HFF-Myc (cell line): ENCODE measurements around the gene SPTBN1.

Experiments used
- DNase-seq: peaks from one replicate; pipeline ENCODE4 v3.0.0-alpha.2; 2011; ENCODE audit warnings: low read depth; ENCODE audit errors: extremely low read depth
- H3K4me3 ChIP-seq: replicated peaks from 2 replicates; pipeline ENCODE4 v1.5.1; 2011; ENCODE audit warnings: low read depth, mild to moderate bottlenecking, control low read depth, low read length
- TF ChIP-seq, protein P1 (sequence below): IDR thresholded peaks from 2 replicates; pipeline ENCODE4 v1.5.1; 2012; ENCODE audit warnings: mild to moderate bottlenecking, low read depth, low read length, control low read depth; ENCODE audit errors: missing control alignments

The SPTBN1 gene

DNA sequence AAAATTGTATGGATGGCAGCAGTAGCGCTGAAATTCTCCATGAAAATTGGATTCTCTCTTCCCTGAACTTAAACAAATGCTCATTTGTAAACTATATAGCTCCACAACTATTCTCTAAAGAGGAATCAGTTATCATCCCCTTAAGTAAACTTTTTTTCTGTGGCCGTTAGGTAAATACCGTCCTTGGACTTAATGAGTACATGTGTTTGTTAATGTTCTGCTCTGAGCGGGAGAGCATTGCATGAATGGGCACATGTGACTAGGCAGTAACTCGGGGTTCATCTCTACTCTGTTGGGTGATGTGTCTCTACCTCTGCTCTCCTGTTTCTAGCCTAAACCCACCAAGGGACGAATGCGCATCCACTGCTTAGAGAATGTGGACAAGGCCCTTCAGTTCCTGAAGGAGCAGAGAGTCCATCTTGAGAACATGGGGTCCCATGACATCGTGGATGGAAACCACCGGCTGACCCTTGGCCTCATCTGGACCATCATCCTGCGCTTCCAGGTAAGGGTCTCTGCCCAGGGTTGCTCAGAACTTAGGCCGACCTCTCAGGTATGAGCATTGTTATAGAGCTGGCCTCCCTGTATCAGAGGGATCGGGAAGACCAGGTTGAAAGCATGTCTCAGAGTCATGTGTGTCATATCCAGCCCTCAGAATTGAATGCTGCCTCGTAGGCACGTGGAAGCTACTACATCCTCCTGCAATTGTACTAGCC is 155.9 kb downstream of the SPTBN1 start:
- no peak overlapping the region for H3K4me3 ChIP-seq
- TF ChIP-seq, protein P1, sequence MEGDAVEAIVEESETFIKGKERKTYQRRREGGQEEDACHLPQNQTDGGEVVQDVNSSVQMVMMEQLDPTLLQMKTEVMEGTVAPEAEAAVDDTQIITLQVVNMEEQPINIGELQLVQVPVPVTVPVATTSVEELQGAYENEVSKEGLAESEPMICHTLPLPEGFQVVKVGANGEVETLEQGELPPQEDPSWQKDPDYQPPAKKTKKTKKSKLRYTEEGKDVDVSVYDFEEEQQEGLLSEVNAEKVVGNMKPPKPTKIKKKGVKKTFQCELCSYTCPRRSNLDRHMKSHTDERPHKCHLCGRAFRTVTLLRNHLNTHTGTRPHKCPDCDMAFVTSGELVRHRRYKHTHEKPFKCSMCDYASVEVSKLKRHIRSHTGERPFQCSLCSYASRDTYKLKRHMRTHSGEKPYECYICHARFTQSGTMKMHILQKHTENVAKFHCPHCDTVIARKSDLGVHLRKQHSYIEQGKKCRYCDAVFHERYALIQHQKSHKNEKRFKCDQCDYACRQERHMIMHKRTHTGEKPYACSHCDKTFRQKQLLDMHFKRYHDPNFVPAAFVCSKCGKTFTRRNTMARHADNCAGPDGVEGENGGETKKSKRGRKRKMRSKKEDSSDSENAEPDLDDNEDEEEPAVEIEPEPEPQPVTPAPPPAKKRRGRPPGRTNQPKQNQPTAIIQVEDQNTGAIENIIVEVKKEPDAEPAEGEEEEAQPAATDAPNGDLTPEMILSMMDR, result no peak
- no peak for DNase-seq

- no peak for DNase-seq
- no peak overlapping the region for H3K4me3 ChIP-seq
- TF ChIP-seq, protein P1, result no peak
Observed at GRCh38 chr2:54613386-54613785, 157.3 kb downstream of the SPTBN1 start.

DNA sequence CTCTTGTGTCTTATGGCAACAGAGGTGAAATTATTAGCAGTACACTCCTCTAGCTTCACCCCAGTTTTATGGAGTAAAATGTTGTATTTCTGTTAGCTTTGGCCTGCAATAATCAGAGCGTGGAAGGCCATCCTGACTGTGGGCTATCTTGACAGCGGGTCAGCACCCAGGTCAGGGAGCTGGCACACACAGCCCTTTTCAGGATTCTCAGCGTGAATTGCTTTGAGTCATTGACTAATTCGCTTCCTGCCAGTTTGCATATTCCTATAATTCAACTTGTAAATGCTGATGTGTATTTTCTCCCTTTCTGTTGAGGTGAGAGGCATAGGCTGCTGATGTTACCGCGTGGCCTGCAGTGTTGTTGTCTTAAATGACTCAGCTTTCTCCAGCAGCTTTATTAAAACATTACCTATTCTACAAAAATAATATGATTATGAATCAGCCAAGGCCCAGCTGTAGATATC is 157.7 kb downstream of the SPTBN1 start:
- H3K4me3 ChIP-seq, result no peak overlapping the region
- no peak for DNase-seq
- TF ChIP-seq, protein P1, result no peak

GRCh38 chr2:54614819-54615218 is 158.7 kb downstream of the SPTBN1 start:
- H3K4me3 ChIP-seq, result no peak overlapping the region
- DNase-seq, result no peak
- TF ChIP-seq, protein P1, result no peak

- H3K4me3 ChIP-seq, result no peak overlapping the region
- no peak for DNase-seq
- TF ChIP-seq, protein P1, result no peak
Observed at GRCh38 chr2:54615832-54616534, 159.9 kb downstream of the SPTBN1 start.

GRCh38 chr2:54617409-54617808 is 161.3 kb downstream of the SPTBN1 start:
- DNase-seq, result no peak
- H3K4me3 ChIP-seq, result no peak overlapping the region
- TF ChIP-seq, protein P1, result no peak
